Activated CD8-positive, alpha-beta T cell treated with anti-CD3 and anti-CD28 coated beads for 36 hours (primary cell): ENCODE data around the gene SERPINA1. TPM values are rescaled to one million over a fixed set of nuclear protein-coding genes. Genes with fewer than 3 reads are reported as not detected.

Experiments
- ATAC-seq: fragments of 200-7000 bp; cut with Tn5 transposase; one replicate; pipeline ENCODE4 v1.10.0; 2021; ENCODE audit warnings: mild to moderate bottlenecking, moderate library complexity
- CTCF ChIA-PET: fragments of 350-600 bp; sonication (Branson Sonifier 250); formaldehyde crosslinking; loops from one replicate; lab custom pipeline; 2021; ENCODE audit warnings: antibody characterized with exemption; lab: Charles Lee
- POLR2A ChIA-PET: fragments of 350-600 bp; sonication (Branson Sonifier 250); formaldehyde crosslinking; loops from one replicate; lab custom pipeline; 2021; ENCODE audit warnings: antibody characterized with exemption; lab: Charles Lee
- DNase-seq: peaks from one replicate; pipeline ENCODE4 v3.0.0-alpha.2; 2020
- H3K27ac Mint-ChIP-seq: one replicate; pipeline ENCODE4 v1.8.0; 2021; ENCODE audit warnings: mild to moderate bottlenecking, mixed read lengths
- H3K27me3 Mint-ChIP-seq: one replicate; pipeline ENCODE4 v1.8.0; 2021; ENCODE audit warnings: mixed read lengths
- H3K36me3 Mint-ChIP-seq: one replicate; pipeline ENCODE4 v1.8.0; 2021; ENCODE audit warnings: low read depth, mixed read lengths
- H3K4me1 Mint-ChIP-seq: one replicate; pipeline ENCODE4 v1.8.0; 2021; ENCODE audit warnings: low read depth, mixed read lengths
- H3K4me3 Mint-ChIP-seq: one replicate; pipeline ENCODE4 v1.8.0; 2021; ENCODE audit warnings: mild to moderate bottlenecking, moderate library complexity, mixed read lengths
- H3K9me3 Mint-ChIP-seq: one replicate; pipeline ENCODE4 v1.8.0; 2021; ENCODE audit warnings: mixed read lengths
- intact Hi-C: fragments of 100-400 bp; cut with micrococcal nuclease; formaldehyde crosslinking; loops from one replicate; pipeline ENCODE4 v1.10.0; 2022
- total RNA-seq, 2 experiments: library from RNA; stranded (reverse); gene quantifications; one replicate each; pipeline ENCODE4 v1.2.3, GENCODE V29; 2021
- TF ChIP-seq, protein P1 (sequence below): fragments of 200-600 bp; IDR thresholded peaks from one replicate; pipeline ENCODE4 v1.8.0; 2022; ENCODE audit warnings: antibody characterized with exemption, mild to moderate bottlenecking

The SERPINA1 gene
- total RNA-seq, 2 experiments from 2014 or later, result 1.0 to 1.9 TPM

DNA sequence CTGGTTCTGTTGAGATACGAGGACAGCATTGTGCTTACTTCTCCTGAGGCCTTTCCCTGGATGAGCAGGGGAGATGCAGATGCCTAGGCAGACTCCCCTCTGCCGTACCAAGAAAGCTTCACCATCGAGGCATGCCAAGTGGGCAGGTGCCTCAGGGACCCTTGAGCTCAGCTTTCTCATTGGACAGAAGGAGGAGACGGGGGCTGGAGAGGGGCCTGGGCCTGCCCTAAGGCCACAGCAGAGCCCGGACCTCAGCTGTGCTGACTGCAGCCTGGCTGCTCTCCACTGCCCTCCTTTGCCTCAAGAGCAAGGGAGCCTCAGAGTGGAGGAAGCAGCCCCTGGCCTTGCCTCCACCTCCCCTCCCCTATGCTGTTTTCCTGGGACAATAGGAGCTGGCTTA lies 23.4 kb downstream of the SERPINA1 start:
- H3K4me1 Mint-ChIP-seq, result no peaks in the 10 kb centered on the region
- TF ChIP-seq, protein P1, sequence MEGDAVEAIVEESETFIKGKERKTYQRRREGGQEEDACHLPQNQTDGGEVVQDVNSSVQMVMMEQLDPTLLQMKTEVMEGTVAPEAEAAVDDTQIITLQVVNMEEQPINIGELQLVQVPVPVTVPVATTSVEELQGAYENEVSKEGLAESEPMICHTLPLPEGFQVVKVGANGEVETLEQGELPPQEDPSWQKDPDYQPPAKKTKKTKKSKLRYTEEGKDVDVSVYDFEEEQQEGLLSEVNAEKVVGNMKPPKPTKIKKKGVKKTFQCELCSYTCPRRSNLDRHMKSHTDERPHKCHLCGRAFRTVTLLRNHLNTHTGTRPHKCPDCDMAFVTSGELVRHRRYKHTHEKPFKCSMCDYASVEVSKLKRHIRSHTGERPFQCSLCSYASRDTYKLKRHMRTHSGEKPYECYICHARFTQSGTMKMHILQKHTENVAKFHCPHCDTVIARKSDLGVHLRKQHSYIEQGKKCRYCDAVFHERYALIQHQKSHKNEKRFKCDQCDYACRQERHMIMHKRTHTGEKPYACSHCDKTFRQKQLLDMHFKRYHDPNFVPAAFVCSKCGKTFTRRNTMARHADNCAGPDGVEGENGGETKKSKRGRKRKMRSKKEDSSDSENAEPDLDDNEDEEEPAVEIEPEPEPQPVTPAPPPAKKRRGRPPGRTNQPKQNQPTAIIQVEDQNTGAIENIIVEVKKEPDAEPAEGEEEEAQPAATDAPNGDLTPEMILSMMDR, result no peak
- POLR2A ChIA-PET, result no interaction called here
- no peaks in the 10 kb centered on the region for H3K36me3 Mint-ChIP-seq
- no peak overlapping the region for H3K4me3 Mint-ChIP-seq
- DNase-seq, result no peak
- intact Hi-C loops, result no loop called here
- no peak for ATAC-seq
- H3K9me3 Mint-ChIP-seq, result no peaks in the 10 kb centered on the region
- CTCF ChIA-PET, result no interaction called here
- H3K27ac Mint-ChIP-seq, result no peak overlapping the region
- H3K27me3 Mint-ChIP-seq, result peaks cover 10% of the 10 kb centered on the region

DNA sequence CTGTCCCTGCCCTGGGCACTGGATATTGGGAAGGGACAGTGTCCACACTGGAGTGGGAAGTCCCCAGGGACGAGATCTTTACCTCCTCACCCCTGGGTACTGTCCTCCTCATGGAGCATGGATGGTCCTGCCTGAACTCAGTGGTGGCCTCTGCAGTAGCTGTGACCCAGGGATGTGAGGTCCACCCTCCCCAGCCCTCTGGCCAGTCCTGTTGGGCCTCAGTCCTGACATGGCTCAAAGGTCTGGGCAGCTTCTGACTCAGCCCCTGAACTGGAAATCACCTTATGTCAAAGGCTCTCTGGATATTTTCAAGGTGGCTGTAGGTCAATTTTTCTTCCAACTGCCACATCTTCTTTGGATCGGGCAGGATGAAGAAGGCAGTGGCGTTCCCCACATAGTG lies 24.4 kb downstream of the SERPINA1 start:
- no peak overlapping the region for H3K27ac Mint-ChIP-seq
- no peaks in the 10 kb centered on the region for H3K36me3 Mint-ChIP-seq
- intact Hi-C loops, result no loop called here
- ChIA-PET CTCF (no interaction called here), POLR2A (no interaction called here)
- peaks cover 10% of the 10 kb centered on the region for H3K27me3 Mint-ChIP-seq
- DNase-seq (no peak), ATAC-seq (no peak)
- TF ChIP-seq, protein P1, result no peak
- H3K4me1 Mint-ChIP-seq, result no peaks in the 10 kb centered on the region
- H3K9me3 Mint-ChIP-seq, result no peaks in the 10 kb centered on the region
- H3K4me3 Mint-ChIP-seq, result no peak overlapping the region

DNA sequence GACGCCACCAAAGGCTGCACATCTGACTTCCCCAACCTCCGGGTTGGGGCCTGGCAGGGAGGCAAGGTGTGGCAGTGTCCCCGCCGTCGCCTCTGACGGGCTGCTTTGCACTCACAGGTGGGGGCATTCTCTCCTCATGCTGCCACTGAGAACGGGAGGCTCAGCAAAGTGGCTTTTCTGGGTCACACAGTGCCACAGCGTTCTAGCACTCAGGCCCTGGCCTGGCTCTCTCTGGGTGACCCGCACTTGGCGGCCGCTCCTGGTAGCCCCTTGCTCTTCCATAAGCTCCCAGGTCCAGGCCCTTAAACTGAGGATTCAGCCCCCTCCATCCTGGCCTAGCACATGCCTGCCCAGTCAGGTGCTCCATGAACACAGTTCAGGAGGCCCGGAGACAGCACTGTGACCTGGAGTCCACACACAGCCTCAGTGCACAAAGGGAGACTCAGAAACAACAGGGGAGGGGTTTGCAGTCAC lies 25.2 kb downstream of the SERPINA1 start:
- ATAC-seq, result no peak
- CTCF ChIA-PET, result no interaction called here
- no peaks in the 10 kb centered on the region for H3K36me3 Mint-ChIP-seq
- TF ChIP-seq, protein P1, result no peak
- H3K27ac Mint-ChIP-seq, result no peak overlapping the region
- no peaks in the 10 kb centered on the region for H3K4me1 Mint-ChIP-seq
- H3K27me3 Mint-ChIP-seq, result peaks cover 12% of the 10 kb centered on the region
- intact Hi-C loops, result no loop called here
- no peak for DNase-seq
- H3K4me3 Mint-ChIP-seq, result no peak overlapping the region
- POLR2A ChIA-PET, result no interaction called here
- H3K9me3 Mint-ChIP-seq, result no peaks in the 10 kb centered on the region

DNA sequence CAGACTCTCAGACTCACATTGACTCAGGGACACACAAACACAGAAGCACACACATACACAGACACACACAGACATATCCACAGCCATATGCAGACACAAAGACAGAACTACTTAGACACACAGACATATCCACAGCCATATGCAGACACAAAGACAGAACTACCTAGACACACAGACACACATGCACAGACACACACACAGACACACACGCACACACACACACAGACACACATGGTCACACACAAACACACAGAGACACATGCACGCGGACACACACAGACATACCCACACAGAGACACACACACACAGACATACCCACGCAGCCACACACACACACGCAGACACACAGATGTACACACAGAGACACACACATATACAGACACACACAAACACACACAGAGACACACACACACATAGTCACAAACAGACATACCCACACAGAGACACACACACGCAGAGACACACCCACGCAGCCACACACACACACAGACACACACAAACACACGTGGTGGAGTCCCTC lies 25.7 kb downstream of the SERPINA1 start:
- DNase-seq (no peak), ATAC-seq (no peak)
- Mint-ChIP-seq H3K36me3 (no peaks in the 10 kb centered on the region), H3K27ac (no peak overlapping the region), H3K9me3 (no peaks in the 10 kb centered on the region), H3K4me1 (no peaks in the 10 kb centered on the region), H3K27me3 (peaks cover 14% of the 10 kb centered on the region), H3K4me3 (no peak overlapping the region)
- ChIA-PET POLR2A (no interaction called here), CTCF (no interaction called here)
- intact Hi-C loops, result no loop called here
- TF ChIP-seq, protein P1, result no peak

DNA sequence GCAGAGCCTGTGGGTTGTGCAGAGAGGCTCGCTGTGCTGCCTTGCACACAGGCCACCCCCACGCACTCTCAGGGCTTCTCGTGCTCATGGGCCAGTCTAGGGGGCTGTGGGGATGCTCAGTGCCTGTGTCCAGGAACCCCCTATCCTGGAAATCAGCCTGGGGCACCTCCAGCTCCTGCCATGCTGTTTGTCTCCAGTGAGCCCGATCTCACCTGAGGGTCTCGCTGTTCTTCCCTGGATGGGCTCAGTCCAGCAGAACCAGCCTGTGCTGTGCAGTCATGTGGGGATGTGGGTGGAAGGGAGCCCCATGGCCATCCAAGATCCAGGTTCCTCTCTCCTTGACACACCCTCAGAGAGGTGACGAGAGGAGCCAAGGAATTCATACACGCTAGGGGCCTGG lies 26.7 kb downstream of the SERPINA1 start:
- ATAC-seq (no peak), DNase-seq (no peak)
- no peaks in the 10 kb centered on the region for H3K4me1 Mint-ChIP-seq
- ChIA-PET CTCF (no interaction called here), POLR2A (no interaction called here)
- intact Hi-C loops, result no loop called here
- TF ChIP-seq, protein P1, result no peak
- no peak overlapping the region for H3K4me3 Mint-ChIP-seq
- peaks cover 14% of the 10 kb centered on the region for H3K27me3 Mint-ChIP-seq
- H3K27ac Mint-ChIP-seq, result no peak overlapping the region
- H3K9me3 Mint-ChIP-seq, result no peaks in the 10 kb centered on the region
- H3K36me3 Mint-ChIP-seq, result no peaks in the 10 kb centered on the region
